GM19467 (cell line): ENCODE measurements around the gene ROBO1.

Experiments
- ATAC-seq: cut with Tn5 transposase; IDR thresholded peaks from one replicate; pipeline ENCODE4 v1.9.1; 2021; ENCODE audit warnings: mild to moderate bottlenecking, moderate library complexity; ENCODE audit not compliant: unreplicated experiment

ROBO1 gene

DNA sequence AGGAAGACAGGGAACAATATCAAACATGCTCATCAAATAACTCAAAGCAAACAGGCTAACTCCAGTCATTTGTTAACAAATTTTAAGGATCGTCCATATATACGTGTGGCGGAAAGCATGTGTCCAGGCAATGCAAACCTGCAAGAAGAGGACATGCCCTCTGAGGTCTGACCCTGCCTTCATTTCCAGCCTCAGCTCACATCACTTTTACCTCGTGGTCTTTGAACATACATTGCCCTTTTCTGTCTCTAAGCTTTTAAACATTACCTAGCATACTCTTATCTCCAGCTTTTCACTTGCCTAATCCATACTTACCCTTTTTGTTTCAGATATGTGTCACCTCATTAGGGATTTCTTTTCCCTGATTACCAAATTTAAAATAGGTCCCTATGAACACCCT is 944.4 kb downstream of the ROBO1 start:
- ATAC-seq, result no peak

DNA sequence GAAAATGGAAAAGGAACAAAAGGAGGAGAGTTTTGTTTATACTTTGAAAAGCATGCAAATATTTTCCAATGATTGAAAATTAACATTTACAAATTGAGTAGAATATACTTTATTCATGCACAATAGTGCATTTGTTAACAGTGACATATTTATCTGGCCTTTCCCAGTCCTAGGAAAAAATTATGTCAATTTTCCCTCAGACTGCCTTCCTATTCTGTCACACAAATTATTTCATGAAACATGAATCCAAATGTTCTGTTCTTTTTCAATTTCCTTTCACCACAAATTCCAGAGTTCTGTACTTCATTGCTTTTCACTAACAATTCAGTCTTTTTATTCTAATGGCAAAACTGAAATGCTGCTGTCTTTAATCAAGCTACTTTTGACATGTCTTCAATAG is 945.1 kb downstream of the ROBO1 start:
- no peak for ATAC-seq

DNA sequence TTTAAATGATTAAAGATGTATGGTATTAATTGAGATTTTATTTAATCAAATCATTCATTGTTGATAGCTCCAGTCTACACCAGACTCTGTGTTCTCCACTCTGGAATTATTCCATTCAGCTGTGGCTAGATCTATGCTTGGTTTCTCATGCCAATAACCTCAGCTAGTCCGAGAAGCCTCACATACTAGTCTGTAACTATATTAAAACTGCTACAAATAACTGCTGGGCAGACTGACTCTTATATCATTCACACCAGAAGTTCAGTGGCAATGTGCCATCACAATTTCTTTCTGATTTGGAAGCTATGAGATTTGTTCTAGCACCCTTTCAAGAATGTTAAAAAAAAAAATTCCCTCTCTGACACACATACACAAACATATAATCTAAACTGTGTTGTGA is 947.3 kb downstream of the ROBO1 start:
- no peak for ATAC-seq

DNA sequence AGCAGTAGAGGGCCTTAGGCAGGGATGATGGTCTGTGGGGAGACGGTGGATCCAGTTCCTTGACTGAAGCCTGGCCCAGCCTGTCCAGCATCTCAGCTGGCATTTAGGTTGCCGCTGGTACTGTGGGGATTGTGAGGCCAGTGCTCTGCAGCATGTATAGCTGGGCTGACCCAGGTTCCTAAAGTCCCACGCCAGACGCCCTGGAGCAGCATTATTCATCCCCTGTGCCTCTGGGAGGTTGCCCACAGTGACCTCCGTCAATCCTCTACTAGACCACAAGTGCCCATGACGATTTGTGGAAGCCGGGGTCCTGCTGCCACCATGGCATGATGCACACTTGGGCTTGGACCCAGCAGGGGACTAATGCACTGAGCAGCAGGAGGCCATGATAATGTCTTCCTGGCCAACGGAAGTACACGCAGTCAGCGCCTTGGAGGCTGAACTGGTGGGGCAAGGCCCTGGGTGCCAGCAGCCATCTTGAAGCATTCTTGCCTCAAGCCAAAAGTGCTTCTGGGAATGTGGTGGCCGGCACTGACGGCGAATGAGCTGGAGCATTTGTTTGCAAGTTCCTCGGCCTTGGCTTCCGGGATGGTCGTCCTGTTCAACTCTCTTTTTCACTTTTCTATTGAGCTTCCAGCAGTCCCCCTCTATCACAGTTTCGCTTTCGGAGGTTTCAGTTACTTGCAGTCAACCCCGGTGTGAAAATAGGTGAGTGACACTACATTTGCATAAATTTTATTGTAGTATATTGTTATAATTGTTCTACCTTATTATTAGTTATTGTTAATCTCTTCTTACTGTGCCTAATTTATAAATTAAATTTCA is 949.4 kb downstream of the ROBO1 start:
- no peak for ATAC-seq

DNA sequence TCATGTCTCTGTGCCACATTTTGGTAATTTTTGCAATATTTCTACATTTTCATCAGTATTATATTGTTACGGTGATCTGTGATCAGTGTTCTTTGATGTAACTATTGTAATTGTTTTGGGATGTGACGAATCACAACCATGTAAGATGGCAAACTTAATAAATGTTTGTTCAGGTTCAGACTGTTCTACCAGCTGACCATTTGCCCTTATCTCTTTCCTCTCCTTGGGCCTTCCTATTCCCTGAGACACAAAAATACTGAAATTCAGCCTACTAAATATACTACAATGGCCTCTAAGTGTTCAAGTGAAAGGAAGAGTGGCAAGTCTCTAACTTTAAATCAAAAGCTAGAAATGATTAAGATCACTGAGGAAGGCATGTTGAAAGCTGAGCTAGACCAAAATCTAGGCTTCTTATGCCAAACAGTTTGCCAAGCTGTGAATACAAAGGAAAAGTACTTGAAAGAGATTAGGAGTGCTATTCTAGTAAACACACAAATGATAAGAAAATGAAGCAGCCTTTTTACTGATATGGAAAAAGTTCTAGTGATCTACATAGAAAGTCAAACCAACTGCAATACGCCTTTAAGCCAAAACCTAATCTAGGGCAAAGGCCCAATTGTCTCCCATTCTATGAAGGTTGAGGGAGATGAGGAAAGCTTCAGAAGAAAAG is 952.8 kb downstream of the ROBO1 start:
- ATAC-seq, result no peak

DNA sequence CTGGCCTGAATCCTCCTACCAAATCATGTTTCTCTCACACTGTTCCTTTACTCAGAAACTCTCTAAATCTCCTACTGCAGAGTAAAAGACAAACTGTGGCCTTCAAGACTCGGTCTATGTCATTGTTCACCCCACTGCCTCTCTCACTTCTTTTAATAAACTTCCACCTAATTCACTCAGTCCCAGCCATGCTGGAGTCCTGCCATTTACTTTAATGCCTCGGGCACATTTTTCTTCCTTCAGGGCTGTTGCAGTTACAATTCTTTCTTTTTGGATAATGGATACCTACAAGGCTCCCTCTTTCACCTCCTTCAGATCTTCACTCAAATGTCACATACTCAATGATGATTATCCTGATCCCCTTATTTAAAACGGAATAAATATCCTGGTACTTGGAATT is 955.6 kb downstream of the ROBO1 start:
- ATAC-seq, result no peak

DNA sequence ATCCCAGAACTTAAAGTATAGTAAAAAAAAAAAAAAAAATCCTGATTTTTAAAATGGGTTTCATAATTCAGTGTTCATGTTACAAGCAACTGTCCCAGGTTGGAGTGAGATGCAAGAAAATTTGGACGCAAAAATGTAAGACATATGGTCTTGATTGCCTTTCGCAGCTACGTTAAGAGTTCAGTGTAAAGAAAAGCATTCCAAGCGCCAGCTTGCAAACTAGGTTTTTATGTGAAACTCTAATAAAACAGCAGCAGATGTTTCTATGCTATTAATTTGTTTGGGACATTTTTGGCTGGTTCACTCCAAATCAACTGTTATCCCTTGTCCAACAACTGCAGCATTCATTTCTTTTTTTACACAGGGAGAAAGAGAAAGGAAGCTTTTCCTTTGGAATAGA is 957.8 kb downstream of the ROBO1 start:
- ATAC-seq, result no peak

DNA sequence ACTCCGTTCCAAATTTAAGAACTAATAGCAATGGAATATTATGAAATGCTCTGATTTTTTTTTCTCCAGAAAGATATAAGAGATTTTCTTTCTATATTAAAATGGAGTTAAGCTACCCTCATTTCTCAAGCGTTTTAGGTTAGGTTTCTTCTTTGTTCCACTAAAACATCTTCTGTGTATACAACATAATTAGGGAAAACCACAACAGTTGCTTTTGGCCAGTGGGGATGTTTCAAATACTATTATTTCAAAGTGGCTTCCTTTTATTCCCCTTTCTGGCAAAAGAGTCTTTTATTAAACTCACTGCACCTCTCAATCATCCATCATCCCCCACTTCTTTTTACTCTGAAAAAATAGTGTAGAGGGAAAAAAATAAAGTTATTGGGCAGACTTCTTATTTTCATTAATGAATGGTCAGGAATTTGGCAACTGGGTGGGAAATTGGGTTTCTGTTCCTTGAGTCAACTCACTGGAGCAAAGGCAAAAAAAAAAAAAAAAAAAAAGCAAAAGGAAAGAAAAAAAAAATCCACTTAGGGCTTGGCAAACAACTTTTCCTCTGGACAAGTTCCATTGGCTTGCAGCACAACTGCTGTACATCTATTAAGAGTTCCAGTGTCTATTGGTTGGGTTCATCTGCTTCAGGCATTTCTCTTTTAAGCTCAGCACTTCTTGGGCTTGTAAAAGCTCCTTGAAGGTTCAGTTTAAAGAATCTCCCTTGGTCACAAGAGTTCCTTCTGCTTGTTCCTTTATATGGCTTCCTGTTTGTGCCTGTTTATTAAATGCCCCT is 963.4 kb downstream of the ROBO1 start:
- ATAC-seq, result no peak

DNA sequence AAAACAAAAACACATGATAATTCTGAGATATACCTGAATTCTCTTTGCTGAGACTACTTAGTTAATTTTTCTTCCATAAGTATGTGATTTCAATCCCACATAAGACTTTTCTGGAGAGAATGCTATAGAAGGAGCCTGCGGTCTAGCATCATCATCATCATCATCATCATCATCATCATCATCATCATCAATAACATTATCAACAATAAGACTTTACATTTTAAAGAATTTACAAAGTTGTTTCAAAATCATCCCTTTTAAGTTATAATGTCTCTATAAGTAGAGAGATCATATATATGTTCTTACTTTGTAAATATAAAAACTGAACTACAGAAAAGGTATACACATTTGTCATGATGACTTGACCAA is 965.3 kb downstream of the ROBO1 start:
- ATAC-seq, result no peak

DNA sequence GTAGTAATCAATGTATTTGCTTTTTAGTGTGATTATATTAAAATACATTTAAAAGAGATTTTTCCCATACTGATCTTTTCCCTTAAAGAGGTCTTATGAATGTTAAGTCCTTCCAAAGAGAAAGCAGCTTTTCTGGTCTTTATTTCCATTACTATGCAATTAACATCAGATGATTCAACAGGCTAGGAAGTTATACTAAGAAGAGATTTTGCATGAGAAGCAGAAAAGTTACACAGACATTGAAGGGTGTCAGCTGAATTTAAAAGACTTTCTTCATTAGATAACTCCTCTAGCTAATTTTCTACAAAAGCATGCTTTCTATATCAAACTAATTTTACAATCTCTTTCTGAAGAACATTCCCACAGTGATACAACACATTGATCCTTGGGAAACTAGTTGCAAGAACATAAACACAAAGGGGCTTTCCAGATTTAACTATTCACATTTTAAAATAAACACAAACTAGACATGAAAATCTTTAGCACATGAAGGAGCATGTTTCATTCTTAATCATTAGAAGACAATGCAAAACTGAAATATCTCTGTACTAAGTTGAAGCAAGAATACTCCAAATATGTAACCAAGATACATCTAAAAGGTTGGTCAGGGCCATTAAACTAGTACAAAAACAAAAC is 965.8 kb downstream of the ROBO1 start:
- ATAC-seq, result no peak

DNA sequence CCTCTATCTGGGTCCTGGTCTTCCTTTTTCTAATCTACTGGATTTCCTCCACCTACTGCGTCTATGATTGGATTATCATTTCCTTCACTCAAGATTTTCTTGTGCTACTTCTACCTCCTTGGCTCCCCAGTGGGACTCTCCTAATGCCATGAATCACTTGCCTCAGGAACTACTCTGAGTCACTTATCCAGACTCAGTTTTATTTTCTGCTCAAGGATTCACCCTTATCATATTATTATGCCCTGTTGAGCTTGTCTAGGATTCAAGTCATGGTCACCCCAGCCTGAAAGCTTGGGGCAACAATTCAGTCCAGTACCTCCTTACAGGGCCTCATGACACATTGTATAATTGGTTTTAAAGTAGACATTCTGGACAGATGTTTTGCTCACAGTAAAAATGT is 968.1 kb downstream of the ROBO1 start:
- ATAC-seq, result no peak

DNA sequence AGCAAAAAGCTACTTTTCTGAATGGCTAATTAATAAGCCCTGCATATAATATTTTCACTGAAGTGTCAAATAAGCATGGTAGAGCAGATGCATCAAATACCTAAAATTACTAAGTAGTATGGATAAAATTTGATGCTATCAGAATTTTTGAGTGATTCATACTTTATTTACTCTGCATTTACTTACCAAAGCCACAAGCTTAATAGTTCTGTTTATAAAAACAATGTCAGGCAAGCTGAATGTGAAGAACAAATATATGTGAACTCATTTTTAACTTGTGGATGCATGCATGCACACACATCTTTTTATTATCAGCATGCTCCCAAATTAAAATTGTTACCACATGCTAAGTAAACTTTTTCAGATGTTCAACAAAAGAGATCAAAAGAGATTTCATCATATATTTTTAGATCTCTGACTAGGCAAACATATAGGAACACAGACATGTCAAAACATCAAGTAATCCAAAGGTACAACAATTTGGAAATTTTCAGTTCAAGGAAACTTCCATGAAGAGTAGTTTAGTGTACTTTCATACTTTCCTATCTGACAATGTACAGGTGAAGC is 969.4 kb downstream of the ROBO1 start:
- ATAC-seq, result no peak

DNA sequence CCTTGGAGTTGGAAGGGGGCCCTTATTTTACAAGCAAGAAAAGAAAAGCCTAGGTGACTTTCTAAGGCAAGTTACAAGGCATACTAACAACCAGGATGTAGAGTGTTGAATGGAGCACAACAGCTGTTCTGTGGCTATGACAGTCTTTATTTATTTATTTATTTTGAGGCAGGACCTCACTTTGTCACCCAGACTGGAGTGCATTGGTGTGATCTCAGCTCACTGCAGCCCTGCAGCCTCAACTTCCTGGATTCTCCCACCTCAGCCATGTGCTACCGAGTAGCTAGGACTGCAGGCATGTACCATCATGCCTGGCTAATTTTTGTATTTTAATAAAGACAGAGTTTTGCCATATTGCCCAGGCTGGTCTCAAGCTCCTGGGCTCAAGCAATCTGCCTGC is 973.4 kb downstream of the ROBO1 start:
- no peak for ATAC-seq

DNA sequence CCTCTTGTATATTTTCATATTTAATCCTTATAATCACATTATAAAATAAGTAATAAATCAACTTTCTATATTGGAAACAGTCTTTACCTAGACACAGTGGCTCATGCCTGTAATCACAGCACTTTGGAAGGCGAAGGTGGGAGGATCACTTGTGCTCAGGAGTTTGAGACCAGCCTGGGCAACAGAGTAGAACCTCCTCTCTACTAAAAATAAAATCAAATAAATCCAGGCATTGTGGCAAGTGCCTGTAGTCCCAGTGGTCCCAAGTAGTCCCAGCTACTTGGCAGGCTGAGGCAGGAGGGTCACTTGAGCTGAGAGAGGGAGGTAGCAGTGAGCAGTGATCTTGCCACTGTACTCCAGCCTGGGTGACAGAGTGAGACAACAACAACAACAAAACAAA is 975.1 kb downstream of the ROBO1 start:
- no peak for ATAC-seq

DNA sequence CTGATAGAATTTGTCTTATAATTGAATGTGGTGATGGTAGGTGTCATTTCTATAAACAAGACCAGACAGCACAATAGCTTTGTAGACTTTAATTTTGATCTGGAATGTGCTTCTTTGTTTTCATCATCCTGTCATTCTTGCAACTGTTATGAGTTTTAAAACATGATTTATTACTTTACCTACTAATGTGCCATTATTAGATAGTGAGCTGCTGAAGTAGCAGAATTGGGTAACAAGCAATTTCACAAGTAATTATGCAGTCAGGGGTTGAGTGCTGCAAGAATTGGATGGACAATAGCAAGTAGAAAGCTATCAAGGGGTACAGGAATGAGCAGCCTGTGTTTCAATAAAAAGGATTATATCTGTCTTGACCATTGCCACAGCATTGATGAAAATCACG is 975.6 kb downstream of the ROBO1 start:
- ATAC-seq, result no peak

DNA sequence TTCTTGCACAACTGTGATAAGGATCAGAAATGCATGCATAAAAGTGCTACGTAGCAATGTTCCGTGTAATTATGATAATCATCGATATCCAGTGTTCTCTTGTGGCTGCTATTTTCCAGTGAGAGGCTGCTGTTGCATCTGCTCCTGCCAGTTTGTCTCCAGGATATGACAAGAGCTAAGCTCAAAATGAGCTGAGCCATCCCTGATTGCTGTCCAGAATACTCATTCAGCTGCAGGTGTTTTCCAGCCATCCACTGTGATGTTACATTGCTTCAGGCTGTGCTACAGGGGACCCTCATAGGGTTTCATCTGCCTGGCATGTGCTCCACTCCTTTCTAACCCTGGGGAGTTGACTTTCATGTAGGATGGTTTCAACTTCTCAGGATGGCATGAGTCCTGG is 976.0 kb downstream of the ROBO1 start:
- ATAC-seq, result no peak

DNA sequence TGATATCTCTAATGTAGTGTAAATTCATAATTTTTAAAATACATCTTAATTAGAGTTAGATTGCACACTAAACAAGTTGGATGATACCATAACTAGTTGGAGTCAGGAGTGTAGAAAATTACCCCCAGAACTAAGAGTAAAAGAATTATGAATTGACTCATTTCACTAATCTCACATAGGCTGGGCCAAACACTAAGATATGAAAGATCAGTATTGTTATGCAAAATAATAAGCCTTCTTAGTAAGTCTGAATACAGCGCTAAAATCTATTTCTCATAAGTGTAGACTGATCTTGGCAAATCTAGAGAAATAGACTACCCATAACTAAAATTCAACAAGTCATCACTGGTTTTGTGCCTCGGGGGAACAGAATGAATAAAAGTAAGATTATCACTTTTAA is 979.0 kb downstream of the ROBO1 start:
- no peak for ATAC-seq

DNA sequence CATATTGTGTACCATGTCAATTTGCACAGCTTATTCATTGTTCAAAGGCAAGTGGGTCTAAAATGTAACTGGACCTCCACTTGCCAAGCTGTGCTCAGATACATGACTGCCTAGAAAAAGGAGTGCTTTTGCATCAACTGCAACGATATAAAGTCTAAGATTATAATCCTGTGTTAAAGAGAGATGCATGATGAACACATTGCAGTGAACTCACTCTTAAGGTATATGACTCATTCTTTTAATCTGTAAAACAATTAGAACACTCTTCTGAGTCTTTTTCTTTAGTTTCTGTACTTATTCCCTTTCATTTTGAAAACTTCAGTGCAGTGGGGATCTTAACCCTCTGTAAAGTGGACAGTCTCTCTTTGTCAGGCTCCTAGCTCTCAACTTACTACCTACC is 982.8 kb downstream of the ROBO1 start:
- no peak for ATAC-seq

DNA sequence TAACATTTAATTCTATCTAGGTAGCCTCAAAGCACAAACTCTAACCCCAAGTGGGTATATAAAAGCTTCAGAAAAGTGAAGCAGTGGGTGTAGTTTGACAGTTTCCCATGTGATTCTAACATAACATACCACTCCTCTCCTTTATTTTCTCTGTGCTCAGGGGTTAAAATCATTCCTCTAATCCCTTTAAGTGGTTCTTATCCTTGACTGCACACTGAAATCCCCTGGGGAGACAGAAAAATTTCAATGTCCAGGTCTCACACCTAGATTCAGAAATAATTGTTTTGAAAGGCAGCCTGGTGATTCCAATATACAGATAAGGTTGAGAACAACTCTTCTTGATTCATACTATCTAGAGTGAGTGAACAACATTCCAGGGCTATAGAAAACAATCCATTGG is 986.4 kb downstream of the ROBO1 start:
- no peak for ATAC-seq

DNA sequence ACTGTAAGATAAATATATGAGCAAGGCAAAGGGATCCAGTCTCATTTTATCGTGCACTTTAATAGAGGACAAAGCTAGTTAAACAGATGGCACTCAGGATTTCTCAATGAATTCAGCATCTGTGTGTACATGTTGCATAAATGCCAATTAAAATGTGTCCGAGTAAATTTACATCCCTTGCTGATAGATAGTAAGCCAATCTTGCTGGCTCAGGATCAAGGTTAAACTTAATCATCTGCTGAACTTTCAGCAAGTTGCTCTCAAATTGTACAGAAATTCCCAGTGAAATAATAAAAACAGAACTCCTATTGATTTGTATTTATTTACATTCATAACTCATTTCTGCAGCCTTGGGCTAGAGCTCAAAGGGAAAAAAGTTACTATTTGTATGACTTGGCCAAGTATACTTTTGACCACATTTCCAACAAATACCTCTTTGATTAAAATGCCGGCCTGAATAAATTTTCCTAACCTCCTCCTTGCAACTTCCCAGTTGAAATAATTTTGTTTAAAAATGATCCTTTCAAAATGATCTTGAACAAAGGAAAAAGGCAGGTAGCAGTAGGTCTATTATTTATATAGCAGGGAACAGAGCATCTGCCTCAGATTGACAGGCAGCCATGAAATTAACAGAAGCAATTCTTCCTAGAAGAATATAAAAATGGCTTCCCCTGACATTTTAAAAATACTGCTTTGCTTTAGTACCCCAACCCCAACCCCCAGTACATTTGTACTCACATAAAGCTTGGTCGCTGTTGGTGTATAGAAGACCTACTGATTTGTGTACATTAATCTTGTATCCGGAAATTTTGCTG is 1001.9 kb downstream of the ROBO1 start:
- no peak for ATAC-seq
